T-helper 2 cell treated with Interferon-gamma antibody and Interleukin-4, amounts not matched to agents 5 μg/mL and 100 μg/mL, for 36 hours (primary cell): ENCODE results near the gene TBC1D10B.

Source experiments
- DNase-seq: peaks from one replicate; pipeline ENCODE4 v3.0.0; 2021; ENCODE audit warnings: low spot score
- H3K27ac Mint-ChIP-seq: one replicate; pipeline ENCODE4 v1.8.0; 2021; ENCODE audit warnings: mild to moderate bottlenecking, mixed read lengths
- H3K27me3 Mint-ChIP-seq: one replicate; pipeline ENCODE4 v1.8.0; 2021; ENCODE audit warnings: low read depth, mixed read lengths
- H3K36me3 Mint-ChIP-seq: one replicate; pipeline ENCODE4 v1.8.0; 2021; ENCODE audit warnings: low read depth, mixed read lengths
- H3K4me1 Mint-ChIP-seq: one replicate; pipeline ENCODE4 v1.8.0; 2021; ENCODE audit warnings: low read depth, mixed read lengths
- H3K4me3 Mint-ChIP-seq: one replicate; pipeline ENCODE4 v1.8.0; 2022; ENCODE audit warnings: mild to moderate bottlenecking, moderate library complexity, mixed read lengths
- H3K9me3 Mint-ChIP-seq: one replicate; pipeline ENCODE4 v1.8.0; 2021; ENCODE audit warnings: mixed read lengths

The TBC1D10B gene

DNA sequence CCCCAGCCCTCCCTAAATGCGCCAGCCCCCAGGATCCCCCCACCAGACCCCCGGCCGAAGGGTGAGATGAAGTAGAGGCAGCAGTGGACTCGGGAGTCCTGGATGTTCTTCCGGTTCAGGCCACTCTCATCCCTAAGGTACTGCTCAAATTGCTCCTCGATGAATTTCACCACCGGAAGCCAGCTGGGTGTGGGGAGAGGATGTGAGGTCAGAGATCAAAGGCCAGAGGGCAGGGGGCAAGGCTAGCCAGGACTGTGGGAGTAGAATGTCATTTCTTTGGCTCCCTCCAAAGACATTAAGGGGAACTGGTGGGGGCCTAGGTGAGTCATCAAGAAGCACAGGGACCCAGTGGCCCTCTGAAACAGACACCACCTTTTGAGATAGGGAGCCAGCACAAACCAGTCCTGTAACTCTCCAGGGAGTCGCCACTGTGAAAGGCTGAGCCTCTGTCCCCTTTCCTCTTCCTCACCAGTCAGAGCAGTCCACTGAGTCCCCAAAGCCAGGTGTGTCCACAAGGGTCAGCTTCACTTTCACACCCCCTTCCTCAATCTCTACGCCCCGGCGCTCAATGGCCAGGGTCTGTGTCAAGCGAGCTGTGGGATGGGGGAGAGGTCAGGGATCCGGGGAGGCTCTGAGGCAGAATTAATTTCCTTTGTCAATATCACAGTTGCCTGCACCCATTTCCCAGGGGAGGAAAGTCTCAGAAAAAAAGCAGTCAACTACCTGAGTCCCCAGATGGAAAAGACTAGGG is 11.2 kb upstream of the TBC1D10B start:
- DNase-seq = no peak
- Mint-ChIP-seq H3K27ac (peak overlapping the region; percentile 87), H3K4me1 (peaks cover 41% of the 10 kb centered on the region), H3K9me3 (no peaks in the 10 kb centered on the region), H3K36me3 (peaks cover 29% of the 10 kb centered on the region), H3K4me3 (peak overlapping the region; percentile 92), H3K27me3 (no peaks in the 10 kb centered on the region)

DNA sequence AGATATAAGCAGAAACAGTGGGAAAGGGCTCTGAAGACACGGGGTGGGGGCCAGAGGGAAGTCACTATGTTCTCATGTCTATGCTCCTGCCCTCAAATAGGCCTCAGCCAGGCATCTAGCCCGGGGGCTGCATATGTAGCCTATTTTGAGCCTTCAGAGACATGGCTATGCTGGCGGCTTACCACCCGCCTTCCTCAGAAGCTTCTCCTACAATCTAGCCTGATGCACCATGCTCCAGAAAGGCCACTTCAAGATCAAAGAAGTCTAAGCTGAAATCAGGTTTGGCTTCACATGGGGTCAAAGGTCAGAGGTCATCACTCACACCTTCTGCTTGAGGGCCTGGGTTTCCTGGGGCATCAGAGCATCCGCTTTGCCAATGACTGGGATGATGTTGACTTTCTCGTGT is 10.5 kb upstream of the TBC1D10B start:
- Mint-ChIP-seq H3K27me3 (no peaks in the 10 kb centered on the region), H3K27ac (peak overlapping the region; percentile 87), H3K4me1 (peaks cover 41% of the 10 kb centered on the region), H3K4me3 (peak overlapping the region; percentile 92), H3K9me3 (no peaks in the 10 kb centered on the region), H3K36me3 (peaks cover 29% of the 10 kb centered on the region)
- no peak for DNase-seq

DNA sequence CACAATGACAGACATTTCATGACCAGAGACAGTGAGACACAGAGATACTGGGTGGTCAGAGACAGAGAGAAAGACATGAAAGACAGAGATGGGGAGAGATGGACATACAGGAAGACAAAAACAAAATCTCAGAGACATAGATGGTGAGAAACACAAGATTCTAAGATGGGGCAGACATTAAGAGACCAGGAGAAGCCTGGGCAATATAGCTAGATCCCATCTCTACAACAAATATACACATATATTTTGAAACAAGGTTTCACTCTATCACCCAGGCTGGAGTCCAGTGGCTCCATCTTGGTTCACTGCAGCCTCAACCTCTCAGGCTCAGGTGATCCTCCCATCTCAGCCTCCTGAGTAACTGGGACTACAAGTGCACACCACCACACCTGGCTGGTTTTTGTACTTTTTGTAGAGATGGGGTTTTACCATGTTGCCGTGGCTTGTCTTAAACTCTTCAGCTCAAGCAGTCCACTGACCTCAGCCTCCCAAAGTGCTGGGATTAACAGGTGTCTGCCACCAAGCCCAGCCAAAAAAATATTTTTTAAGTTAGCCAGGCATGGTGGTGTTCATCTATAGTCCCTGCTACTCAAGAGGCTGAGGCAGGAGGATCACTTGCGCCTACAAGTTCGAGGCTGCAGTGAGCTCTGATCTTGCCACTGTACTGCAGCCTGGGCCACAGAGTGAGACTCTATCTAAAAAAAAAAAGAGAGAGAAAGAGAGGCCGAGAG is 9.9 kb upstream of the TBC1D10B start:
- H3K4me1 Mint-ChIP-seq = peaks cover 40% of the 10 kb centered on the region
- peaks cover 31% of the 10 kb centered on the region for H3K36me3 Mint-ChIP-seq
- DNase-seq = no peak
- H3K27ac Mint-ChIP-seq = peak overlapping the region; percentile 98
- H3K4me3 Mint-ChIP-seq = peak overlapping the region; percentile 92
- no peaks in the 10 kb centered on the region for H3K9me3 Mint-ChIP-seq
- no peaks in the 10 kb centered on the region for H3K27me3 Mint-ChIP-seq

DNA sequence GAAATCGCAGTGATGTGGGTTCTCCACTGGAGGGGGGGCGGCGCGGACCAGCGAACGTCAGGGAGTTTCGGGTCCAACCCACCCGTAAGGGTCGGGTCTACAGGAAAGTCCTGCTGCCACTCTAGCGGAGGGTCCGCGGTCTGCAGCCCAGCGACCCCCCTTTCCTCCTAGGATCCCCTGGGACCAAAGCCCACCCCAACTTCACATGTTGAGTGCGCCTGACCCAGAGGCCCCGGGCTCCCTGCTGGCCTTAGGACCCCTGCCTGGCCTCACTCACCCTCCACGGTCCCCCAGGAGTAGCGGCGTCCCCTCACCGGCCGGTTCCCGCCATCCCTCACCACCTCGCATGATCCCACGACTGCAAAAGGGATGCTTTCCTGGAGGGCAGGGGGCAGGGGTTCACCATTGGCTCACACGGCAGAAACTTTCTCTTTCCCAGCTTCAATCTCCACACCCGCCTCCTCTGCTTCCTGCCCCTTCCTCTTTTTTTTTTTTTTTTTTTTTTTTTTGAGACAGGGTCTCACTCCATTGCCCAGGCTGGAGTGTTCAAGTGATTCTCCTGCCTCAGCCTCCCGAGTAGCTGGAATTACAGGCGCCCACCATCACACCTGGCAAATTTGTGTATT is 9.0 kb upstream of the TBC1D10B start:
- peaks cover 31% of the 10 kb centered on the region for H3K36me3 Mint-ChIP-seq
- no peaks in the 10 kb centered on the region for H3K9me3 Mint-ChIP-seq

DNA sequence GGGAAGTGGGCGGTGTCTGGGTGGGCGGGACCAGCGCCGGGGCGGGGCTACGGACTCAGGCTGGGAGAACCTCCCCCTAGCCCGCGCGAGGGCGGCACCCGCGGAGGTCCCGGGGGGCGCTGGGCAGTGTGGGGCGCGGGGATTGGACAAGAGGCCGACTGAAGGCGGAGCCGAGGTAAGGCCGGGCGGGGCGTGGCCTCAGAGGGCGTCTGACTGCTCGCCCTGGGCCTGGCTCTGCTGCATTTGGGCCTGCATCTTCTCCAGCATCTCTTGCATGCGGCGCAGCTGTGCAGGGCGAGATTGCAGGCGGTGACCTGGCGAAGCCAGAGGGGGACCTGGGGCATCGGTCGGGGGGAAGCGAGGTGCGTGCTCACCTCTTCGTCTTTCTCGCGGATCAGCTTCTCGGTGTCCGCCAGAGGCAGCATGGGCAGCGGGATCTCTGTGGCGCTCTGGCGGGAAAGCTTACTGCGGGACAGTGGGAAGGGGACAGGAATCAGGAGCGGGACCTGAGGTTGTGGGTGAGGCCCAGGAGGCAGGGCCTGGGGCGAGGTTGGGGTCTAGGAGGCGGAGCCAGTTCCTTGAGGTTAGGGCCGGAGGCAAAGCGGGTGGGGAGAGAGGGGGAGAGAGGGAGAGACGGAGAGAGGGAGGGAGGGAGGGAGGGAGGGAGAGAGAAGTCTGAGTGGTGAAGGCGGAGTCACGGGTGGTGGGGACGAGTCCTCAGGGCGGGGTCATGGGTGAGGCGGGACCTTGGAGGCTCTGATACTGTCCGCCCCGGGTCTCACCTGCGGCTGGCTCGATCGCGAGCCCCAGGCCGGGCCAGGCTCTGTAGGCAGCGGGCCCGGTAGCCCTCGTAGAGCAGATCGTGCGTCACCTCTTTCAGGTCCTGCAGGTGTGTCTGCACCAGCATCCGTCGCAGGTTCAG is 8.2 kb upstream of the TBC1D10B start:
- DNase-seq = peak; percentile 98
- no peaks in the 10 kb centered on the region for H3K9me3 Mint-ChIP-seq
- H3K27ac Mint-ChIP-seq = peak overlapping the region; percentile 98
- peaks cover 31% of the 10 kb centered on the region for H3K36me3 Mint-ChIP-seq
- peak overlapping the region; percentile 92 for H3K4me3 Mint-ChIP-seq
- H3K4me1 Mint-ChIP-seq = peaks cover 37% of the 10 kb centered on the region
- H3K27me3 Mint-ChIP-seq = no peaks in the 10 kb centered on the region

More for the DNA sequence above, 9.0 kb upstream of the TBC1D10B start:
- Mint-ChIP-seq H3K4me3 (peak overlapping the region; percentile 92), H3K4me1 (peaks cover 40% of the 10 kb centered on the region), H3K27me3 (no peaks in the 10 kb centered on the region), H3K27ac (peak overlapping the region; percentile 98)
- DNase-seq = no peak

DNA sequence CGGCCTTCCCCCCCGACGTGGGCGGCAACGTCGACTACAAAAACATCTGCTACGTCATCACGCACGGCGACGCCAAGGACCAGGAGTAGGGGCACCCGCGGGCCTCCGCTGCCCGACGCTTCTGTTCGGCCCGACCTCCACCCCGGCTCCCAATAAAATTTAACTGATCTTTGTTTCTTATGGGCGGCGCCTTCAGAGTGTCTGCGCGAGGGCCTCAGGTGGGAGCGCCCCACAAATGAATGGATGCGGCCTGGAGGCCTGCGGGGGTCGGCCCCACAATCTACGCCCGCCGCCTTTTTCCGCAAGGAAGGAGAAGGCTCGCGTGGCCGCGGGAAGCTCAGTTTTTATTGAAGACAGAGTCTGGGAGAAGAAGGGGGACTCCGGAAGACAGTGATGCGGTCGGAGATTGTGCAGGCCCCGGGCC is 7.5 kb upstream of the TBC1D10B start:
- no peaks in the 10 kb centered on the region for H3K9me3 Mint-ChIP-seq
- peak; percentile 84 for DNase-seq
- H3K36me3 Mint-ChIP-seq = peaks cover 31% of the 10 kb centered on the region
- peaks cover 31% of the 10 kb centered on the region for H3K4me1 Mint-ChIP-seq
- peak overlapping the region; percentile 92 for H3K4me3 Mint-ChIP-seq
- peak overlapping the region; percentile 98 for H3K27ac Mint-ChIP-seq
- no peaks in the 10 kb centered on the region for H3K27me3 Mint-ChIP-seq

DNA sequence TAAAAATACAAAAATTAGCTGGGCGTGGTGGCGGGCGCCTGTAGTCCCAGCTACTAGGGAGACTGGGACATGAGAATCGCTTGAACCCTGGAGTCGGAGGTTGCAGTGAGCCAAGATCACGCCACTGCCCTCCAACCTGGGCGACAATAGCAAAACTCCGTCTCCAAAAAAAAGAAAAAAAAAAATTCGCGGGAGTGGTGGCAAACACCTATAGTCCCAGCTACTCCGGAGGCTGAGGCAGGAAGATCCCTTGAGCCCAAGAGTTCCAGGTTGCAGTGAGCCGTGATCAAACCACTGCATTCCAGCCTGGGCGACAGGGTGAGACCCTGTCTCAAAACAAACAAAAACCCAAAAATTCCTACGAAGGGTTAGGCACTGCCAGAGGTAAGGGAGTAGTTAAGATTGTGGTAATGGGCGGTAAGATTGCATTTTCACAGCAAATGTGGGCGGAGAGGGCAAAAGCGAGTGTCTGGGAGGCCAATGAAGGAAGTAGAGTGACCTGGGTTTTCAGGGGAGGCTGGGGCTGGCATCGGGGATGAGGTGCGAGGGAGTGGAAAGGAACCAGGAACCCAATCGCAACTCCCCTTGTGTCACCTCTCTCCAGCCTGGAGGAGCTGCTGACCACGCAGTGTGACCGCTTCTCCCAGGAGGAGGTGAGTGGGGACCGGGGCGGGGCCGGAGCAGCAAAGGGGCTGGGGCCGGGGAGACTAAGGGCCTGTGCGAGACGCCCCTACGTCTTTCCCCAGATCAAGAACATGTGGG is 6.9 kb upstream of the TBC1D10B start:
- no peak for DNase-seq
- peaks cover 26% of the 10 kb centered on the region for H3K4me1 Mint-ChIP-seq
- H3K27ac Mint-ChIP-seq = peak overlapping the region; percentile 98
- no peaks in the 10 kb centered on the region for H3K27me3 Mint-ChIP-seq
- H3K9me3 Mint-ChIP-seq = no peaks in the 10 kb centered on the region
- H3K4me3 Mint-ChIP-seq = peak overlapping the region; percentile 92
- peaks cover 31% of the 10 kb centered on the region for H3K36me3 Mint-ChIP-seq

DNA sequence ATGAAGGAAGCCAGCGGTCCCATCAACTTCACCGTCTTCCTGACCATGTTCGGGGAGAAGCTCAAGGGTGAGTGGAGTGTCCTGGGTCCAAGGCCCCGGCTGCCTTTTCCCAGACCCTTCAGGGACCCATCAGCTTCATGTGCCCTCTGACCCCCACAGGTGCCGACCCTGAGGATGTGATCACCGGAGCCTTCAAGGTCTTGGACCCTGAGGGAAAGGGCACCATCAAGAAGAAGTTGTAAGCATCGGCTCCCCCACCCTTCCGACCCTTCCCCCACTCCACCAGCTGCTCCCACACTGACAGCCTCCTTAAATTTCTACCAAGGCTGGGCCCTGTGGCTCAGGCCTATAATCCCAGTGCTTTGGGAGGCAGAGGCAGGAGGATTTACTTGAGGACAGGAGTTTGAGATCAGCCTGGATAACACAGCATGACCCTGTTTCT is 6.2 kb upstream of the TBC1D10B start:
- no peak for DNase-seq
- peaks cover 28% of the 10 kb centered on the region for H3K4me1 Mint-ChIP-seq
- peak overlapping the region; percentile 92 for H3K4me3 Mint-ChIP-seq
- no peaks in the 10 kb centered on the region for H3K9me3 Mint-ChIP-seq
- no peak overlapping the region for H3K27ac Mint-ChIP-seq
- peaks cover 27% of the 10 kb centered on the region for H3K36me3 Mint-ChIP-seq
- H3K27me3 Mint-ChIP-seq = no peaks in the 10 kb centered on the region

DNA sequence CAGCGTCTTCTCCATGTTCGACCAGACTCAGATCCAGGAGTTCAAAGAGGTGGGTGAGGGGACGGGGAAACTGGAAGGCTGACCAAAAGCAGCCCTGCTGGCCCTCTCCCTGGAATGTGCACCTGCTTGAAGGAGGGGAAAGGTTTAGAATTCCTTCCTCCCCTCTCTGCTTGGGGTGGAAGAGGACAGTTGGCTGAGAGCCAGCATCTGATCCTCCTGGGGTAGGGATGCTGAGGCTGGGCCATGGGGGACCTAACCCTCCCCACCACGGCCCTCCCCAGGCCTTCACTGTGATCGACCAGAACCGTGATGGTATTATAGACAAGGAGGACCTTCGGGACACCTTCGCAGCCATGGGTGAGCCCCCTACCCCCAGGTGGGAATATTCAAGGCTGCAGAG is 5.6 kb upstream of the TBC1D10B start:
- Mint-ChIP-seq H3K4me1 (peaks cover 30% of the 10 kb centered on the region), H3K27ac (peak overlapping the region; percentile 62), H3K4me3 (no peak overlapping the region), H3K9me3 (no peaks in the 10 kb centered on the region), H3K27me3 (no peaks in the 10 kb centered on the region), H3K36me3 (peaks cover 22% of the 10 kb centered on the region)
- no peak for DNase-seq

DNA sequence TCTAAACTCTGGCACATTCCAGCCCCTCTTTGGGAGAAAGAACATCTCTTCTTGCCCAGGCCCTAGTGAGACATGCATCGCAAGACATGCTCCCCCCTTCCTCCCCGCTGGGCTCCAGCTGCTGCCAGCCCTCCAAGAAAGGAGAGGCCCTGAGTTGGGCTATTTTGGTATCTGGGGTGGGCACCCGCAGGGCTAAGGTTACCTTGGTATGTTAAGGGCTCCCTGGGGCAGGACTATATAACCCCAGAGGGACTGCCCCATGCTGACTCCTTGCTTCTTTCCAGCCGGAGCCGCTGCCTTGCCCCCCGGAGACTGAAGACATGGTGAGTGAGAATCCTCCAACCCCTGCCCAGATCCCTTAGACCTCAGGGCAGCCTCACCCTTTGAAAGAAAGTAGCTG is 4.2 kb upstream of the TBC1D10B start, which contains the start of gene MYL11:
TSS of gene MYL11 (plus strand) at position 265 of the 400 bp plus-strand sequence. CDS start at position 321, 56 bp downstream.
- H3K4me3 Mint-ChIP-seq = no peak within 1 kb of the TSS
- no peaks in the 10 kb centered on the region for H3K27me3 Mint-ChIP-seq

DNA sequence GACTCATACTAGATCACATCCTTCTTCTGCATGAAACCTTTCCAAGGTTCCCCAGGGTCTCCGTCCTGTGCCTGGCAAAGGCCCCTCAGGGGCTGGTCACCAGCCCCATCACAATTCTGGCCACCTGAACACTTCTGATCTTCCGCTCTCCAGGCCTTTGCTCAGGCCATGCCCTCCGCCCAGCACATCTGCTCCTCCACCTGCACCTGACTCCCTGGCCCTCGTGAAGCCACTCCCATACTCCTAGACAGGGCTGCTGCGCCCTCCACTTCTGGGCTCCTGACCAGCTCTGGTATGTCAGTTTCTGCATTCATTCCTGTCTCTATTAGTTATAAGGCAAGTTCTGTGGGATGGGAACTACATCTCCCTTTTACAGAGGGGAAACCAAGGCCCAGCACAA is 2.4 kb upstream of the TBC1D10B start:
- Mint-ChIP-seq H3K4me3 (peak overlapping the region; percentile 25), H3K27me3 (no peaks in the 10 kb centered on the region), H3K36me3 (peaks cover 6% of the 10 kb centered on the region), H3K9me3 (no peaks in the 10 kb centered on the region), H3K27ac (peak overlapping the region; percentile 77), H3K4me1 (peaks cover 22% of the 10 kb centered on the region)
- no peak for DNase-seq

More for the DNA sequence above, 4.2 kb upstream of the TBC1D10B start, which contains the start of gene MYL11:
- H3K9me3 Mint-ChIP-seq = no peaks in the 10 kb centered on the region
- peaks cover 21% of the 10 kb centered on the region for H3K4me1 Mint-ChIP-seq
- H3K27ac Mint-ChIP-seq = peak within 1 kb of the TSS; percentile 62
- H3K36me3 Mint-ChIP-seq = peaks cover 12% of the 10 kb centered on the region
- no peak for DNase-seq

DNA sequence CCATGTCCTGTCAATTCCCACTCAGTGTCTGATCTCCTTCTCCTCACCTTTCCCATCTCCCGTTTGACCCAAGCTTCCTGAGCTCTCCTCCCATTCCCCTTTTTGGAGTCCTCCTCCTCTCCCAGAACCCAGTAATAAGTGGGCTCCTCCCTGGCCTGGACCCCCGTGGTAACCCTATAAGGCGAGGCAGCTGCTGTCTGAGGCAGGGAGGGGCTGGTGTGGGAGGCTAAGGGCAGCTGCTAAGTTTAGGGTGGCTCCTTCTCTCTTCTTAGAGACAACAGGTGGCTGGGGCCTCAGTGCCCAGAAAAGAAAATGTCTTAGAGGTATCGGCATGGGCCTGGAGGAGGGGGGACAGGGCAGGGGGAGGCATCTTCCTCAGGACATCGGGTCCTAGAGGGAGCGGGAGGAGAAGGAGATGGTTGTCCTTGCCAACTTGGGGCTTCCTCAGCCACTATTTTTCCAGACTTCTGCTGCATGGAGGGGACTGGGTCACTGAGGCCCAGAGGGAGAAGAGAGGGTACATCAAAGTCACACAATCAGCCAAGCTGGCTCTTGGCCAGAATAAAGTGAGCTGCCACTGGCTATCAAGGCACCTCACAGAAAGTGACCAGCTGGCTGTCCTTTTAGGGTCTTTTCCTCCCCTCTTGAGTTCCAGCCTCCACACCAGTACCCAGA is 1.9 kb upstream of the TBC1D10B start:
- H3K4me3 Mint-ChIP-seq = peak overlapping the region; percentile 90
- H3K9me3 Mint-ChIP-seq = no peaks in the 10 kb centered on the region
- peaks cover 24% of the 10 kb centered on the region for H3K4me1 Mint-ChIP-seq
- H3K36me3 Mint-ChIP-seq = peaks cover 9% of the 10 kb centered on the region
- no peaks in the 10 kb centered on the region for H3K27me3 Mint-ChIP-seq
- peak overlapping the region; percentile 91 for H3K27ac Mint-ChIP-seq
- DNase-seq = no peak
